NCI-H2196 (cell line): ENCODE measurements around the gene GARIN5A.
A peak's percentile ranks its signal among the peaks of the same experiment; 100 is the strongest.
"Not testable (repeated sequence)": the region's sequence is repeated elsewhere in the genome, so short reads cannot be mapped to it uniquely, and the experiment has no call there.

Source experiments
- DNase-seq: peaks from one replicate; lab custom pipeline; 2025; ENCODE audit not compliant: unreplicated experiment; lab: John Stamatoyannopoulos, UW

Gene GARIN5A

DNA sequence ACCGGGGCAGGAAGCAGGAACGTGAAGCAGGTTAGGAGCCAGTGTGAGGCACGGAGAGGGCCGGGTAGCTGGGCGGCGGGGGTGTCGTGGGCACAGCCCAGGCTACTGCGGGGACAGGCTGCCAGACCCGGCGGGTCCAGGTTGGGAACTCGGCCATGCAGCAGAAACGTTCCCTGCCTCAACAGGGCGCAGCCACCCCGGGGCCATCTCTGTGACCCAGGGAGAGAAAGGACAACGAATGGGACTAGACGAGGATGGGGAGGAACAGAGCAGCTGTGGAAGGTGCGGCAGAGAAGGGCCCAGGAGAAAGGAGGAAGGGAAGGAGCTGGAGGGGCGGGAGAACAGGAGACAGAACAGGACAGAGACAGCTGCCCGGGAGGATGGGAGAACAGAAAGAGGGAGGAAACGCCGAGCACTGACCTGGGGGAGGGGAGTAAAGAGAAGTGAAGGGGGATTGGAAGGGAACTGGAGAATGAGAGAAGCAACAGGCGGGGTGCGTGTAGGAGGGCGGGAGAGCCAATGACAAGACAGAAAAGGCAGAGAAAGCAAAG lies 12.9 kb upstream of the GARIN5A start:
- no peak for DNase-seq

DNA sequence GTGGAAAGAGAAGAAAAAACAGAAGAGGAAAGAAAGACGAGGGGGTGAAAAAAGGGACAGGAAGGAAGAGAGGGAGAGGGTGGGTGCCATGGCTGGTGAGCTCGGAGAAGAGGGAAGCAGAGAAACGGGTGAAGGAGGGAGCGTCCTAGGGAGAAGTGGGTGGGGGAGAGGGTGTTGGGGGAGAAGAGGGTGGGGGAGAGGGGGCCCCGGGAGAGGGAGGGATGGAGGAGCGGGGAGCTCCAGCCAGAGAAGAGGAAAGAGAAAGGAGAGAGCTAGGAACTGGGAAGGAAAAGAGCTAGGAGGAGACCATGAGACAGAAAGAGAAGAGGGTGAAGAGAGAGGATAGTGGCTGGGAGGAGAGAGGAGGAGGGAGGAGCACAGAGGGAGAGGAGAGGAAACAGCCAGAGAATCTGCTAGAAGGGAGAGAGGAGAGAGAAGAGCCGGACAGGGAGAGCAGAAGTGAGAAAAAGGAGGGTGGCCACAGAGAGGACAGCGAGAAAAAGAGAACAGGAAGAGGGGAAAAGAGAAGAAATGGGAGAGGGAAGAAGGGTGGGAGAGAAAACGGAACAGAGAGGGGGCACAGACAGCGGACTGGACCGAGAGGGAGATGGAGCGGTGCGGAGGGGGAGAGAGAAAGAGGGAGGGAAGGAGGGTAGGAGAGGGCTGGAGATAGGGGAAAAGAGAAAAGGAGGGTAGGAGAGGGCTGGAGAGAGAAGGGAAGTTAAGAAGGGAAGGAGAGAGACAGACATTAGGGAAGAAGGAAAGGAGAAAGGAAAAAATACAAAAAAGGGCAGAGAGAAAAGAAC lies 11.9 kb upstream of the GARIN5A start:
- no peak for DNase-seq

DNA sequence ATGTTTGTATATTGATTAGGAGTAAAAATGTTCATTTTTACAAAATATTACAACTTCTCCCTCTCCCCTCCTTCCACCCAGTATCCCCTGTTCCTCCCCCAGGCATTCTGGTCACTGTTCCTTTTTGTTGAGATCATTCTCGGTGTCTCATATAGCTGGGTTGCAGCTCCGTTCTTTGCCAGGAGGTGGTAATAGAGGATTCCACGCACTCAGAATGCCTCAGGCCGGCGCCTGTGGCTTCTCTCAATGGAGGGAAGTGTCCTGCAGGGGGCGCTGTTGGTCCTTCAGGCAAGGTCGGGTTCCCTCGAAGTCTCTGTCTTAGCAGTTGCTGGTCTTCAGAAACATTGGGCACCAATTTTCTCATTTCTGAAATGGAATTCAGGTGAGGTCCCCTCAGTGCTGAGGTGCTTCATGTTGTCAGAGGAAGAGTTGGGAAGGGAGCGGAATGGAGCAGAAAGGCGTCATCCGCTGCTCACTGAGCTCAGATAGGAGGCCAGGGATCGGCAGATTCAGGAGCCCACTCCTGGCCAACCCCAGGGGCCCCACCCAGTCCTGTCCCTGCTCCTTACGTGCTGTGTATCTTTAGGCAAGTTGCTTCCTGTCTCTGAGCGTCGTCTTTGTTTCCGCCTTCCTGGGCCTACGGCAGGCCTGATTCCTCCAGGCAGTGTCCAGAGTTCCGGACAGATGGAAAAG lies 10.3 kb upstream of the GARIN5A start:
- peak; percentile 38 for DNase-seq

DNA sequence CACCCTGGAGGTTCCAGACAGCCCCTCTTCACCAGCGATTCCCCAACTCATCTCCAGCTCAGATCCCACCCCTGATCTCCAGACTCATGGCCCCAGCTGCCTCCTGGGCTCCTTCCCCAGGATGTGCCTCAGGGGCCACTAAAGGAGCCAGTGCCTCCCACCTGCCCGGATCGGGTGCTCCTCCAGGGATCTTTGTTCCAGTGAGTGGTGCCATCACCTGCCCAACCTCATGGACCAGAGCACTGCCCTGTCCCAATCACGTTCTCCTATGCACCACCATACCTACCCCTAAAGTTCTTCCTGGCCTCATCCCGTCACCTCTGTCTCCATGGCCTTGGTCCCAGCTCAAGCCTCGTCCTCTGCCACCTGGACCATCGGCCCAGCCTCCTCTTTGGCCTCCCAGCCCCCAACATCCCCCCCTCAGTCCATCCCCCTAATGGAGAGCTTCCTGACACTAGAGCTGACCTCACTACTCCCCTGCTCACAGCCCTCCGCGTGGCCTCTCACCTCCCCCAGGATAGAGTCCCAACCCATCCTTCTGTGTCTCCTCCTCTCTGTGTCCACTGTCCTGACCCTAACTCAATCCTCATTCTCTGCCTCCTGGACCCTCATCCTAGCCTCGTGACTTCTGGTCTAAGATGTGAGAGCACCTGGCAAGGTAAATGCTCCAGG lies 8.8 kb upstream of the GARIN5A start:
- no peak for DNase-seq

DNA sequence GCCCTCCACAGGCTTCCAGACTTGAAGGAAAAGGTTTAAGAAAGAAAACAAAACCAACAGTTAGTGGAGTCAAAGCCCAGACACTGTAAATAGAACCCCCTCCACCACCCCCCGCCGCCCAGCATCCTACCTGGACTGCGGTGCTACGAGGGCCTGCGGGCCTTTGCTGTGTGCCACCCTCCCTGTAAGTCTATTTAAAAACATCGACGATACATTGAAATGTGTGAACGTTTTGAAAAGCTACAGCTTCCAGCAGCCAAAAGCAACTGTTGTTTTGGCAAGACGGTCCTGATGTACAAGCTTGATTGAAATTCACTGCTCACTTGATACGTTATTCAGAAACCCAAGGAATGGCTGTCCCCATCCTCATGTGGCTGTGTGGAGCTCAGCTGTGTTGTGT lies 6.3 kb upstream of the GARIN5A start:
- DNase-seq: no peak

DNA sequence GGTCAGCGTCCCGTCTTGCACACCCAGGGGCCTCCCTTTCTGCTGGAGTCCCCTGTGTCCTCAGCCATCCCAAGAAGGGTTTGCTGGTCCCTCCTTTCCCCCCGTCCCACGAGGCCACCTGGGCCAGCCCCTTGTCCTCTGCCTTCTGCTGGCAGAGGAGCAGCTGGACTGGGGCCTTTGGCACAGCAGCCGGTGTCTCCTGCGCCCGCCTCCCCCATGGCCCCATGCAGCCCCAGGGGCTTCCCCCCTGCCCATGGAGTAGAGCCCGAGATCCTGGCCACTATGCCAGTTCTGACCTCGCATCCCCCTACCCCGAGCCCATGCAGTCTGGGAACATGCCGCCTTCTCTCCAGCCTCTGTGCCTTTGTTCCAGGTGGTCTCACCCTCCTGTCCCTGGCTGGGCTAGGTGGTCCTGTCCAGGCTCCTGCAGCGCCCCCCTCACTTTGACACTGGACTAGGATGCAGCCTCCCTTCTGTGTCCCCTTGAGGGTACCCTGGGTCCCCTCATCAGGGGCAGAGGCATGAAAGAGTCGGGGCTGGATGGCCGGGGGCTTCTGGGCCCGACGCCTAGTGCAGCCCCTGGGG lies 5.7 kb upstream of the GARIN5A start:
- no peak for DNase-seq

DNA sequence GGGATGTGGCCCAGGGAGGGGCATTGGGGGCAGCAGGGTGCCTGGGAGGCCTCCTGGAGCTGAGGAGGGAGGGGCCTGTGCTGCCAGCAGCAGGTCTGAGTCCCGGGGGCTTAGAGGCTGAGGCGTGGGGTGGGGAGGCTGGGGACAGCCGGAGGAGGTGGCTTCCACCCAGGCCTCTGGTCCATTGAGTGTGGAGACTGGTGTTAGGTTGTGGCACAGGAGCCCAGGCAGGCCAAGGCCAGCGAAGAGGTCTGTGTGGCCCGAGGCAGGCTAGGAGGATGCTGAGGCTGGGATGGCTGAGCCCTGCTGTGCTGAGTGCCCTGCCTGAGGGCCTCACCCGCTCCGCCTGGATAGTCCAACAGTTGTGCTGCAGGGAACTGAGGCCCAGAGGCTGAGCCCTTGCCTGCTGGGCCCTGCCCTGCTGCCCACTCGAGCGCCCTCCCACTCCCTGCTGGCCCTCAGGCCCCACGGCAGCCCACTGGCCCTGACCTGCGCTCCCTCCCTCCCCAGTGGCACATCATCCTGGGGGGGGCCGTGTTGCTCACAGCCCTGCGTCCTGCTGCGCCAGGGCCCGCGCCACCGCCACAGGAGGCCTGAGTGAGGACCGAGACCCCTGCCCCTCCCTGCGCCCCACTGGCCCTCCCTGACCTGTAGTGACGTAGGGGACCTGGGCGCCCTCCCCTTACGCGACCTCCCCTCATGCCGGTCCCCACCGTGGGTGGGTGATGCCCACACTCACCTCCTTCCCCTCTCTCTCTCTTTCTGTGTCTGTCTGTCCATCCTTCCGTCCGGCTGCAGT lies 4.9 kb upstream of the GARIN5A start:
- DNase-seq: no peak

DNA sequence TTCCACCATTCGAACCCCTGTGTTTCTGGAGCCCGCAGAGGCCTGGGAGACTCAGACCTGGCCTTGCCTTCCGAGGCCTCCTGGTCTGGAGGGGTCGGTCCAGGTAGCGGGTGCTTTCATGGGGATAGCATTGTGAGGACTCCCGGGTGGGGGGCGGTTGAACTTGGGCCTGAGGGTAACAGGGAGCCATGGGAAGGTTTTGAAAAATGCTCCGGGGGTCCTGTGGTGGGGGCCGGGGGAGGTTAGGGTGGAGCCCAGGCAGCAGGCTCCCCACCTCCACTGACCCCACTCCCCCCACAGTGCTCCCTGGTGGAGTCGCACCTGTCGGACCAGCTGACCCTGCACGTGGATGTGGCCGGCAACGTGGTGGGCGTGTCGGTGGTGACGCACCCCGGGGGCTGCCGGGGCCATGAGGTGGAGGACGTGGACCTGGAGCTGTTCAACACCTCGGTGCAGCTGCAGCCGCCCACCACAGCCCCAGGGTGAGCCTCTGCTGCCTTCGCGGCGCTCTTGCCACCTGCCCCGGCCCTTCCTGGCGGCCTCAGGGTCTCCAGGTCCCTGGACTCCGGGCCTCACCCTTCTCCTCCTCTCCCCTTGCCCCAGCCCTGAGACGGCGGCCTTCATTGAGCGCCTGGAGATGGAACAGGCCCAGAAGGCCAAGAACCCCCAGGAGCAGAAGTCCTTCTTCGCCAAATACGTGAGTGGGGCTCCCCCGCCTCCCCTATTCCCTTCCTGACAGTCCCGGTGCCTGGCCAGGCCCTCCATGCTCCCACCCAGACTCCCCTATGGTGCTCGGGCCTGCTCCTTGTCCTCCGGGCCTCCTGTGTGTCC lies 3.8 kb upstream of the GARIN5A start:
- no peak for DNase-seq

DNA sequence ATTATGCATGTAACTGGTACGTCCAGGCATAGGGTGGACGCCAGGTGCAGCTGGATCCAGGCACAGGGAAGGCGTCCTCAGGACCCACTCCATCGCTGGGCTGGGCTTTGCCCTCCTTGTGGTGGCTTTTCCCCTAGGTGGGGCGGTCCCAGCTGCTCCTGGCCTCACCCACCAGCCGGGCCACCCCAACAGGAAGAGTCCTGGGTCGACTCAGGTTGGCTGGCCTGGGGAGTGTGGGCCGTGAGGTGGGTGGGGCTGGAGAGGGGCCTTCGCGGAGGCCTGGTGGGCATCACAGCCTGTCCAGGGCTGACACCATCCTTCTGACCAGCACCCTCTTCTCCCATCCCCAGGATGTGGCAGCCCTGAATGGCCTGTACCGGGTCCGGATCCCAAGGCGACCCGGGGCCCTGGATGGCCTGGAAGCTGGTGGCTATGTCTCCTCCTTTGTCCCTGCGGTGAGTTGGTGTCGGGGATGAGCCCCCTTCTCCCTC lies 3.2 kb upstream of the GARIN5A start:
- no peak for DNase-seq

DNA sequence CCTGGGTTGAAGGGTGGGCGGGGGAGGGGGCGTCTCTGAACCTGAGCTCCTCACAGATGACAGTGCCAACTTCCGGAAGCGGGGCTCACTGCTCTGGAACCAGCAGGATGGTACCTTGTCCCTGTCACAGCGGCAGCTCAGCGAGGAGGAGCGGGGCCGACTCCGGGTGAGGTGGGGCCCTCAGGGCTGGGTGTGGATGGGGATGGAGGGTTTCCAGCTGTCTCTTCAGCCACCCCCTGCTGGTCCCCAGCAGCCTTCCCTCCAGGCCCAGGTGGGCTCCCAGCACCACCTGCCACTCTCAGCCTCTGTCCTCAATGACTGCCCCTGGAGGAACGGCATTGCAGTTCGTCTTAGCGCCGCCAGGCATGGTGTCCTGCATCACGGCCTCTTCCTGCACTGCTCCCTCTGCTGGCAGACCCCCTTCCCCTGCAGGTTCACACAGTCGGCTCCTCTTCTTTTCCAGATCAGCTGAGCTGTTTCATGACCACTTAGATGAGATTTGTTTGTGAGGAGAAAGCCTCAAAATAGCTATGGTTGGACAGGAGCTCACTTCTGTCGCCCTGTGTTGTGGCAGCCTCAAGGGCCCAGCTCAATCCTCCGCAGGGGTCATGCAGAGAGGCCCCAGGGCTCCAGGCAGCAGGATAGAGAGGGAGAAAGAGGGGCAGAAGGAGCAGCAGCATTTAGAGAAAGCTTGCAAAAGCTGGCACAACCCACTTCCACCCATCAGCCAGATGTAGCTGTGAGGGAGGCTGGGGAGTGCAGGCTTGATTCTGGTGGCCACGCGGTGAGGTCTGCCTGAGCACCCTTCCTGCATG lies 2.5 kb upstream of the GARIN5A start:
- peak; percentile 5 for DNase-seq

GRCh38 chr19:50477751-50478515 lies 1.3 kb upstream of the GARIN5A start:
- DNase-seq: no peak

GRCh38 chr19:50476907-50477238 lies 225 bp upstream of the GARIN5A start:
- DNase-seq: no peak

DNA sequence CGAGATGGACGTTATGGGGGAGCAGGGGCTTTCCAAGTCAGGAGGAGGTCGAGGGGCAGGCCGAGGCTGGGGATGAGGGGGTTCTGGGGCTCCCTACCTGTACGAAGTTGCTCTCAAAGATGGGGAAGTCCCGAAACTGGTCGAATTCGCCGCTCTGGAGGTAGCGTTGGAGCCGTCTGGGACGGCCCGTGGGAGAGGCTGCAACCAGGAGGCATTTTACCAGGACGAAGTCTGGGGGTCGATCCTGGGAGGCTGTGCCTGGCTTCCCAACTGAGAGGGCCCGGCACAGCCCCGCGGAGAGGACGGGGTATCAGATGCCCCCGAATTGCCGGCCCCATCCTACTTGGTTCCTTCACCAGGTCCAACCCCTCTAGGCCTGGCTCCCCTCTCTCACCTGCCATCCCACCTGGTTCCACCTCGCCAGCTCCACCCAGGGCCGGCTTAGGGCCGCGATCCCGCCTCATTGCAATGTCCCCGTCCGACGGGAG lies 868 bp downstream of the GARIN5A start:
- DNase-seq: no peak

GRCh38 chr19:50475101-50475568 lies 1.5 kb downstream of the GARIN5A start:
- no peak for DNase-seq

DNA sequence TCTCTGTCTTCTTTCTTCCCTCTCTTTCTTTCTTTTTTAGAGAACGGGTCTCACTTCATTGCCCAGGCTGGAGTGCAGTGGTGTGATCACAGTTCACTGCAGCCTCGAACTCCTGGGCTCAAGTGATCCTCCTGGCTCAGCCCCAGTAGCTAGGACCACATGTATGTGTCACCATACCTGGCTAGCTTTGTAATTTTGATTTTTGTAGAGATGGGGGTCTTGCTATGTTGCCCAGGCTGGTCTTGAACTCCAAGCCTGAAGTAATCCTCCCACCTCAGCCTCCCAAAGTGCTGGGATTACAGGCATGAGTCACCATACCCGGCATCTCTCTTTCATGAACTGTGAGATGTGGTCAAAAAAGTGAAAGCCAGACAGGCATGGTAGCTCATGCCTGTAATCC lies 3.3 kb downstream of the GARIN5A start:
- not testable (repeated sequence) for DNase-seq

DNA sequence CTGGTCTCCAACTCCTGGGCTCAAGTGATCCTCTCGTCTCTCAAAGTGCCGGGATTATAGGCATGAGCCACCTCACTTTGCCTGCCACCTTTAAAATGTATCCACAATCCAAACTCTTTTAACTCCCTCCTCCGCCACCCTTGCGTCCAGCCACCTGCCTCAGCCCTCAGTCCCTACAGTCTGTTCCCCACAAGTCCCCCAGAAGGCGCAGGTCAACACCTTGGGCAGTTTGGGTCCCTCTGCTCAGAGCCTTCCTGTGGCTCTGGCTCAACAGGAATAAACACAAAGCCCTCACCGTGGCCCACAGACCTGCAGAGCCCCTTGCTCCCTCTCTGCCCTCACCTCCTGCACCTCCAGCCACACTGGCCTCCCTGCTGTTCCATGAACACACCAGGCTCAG lies 7.8 kb downstream of the GARIN5A start:
- no peak for DNase-seq

- DNase-seq: no peak
These were observed 9.1 kb downstream of the GARIN5A start for GRCh38 chr19:50467566-50467965.

- DNase-seq: no peak
These were observed 10.0 kb downstream of the GARIN5A start for GRCh38 chr19:50466706-50467039.
